ENCODE results near the gene LRRC45. TPM values are rescaled to one million over a fixed set of nuclear protein-coding genes. Genes with fewer than 3 reads are reported as not detected.
A peak's percentile ranks its signal among the peaks of the same experiment; 100 is the strongest.

Gene LRRC45
- total and polyA plus RNA-seq, 8 donors = 8.3 to 171 (median 21.0) TPM

GRCh38 chr17:82001571-82002056 lies 21.5 kb upstream of the LRRC45 start:
- Histone ChIP-seq H3K4me3 (no peak overlapping the region), H3K27me3 (no peaks in the 10 kb centered on the region), H3K4me1 (peaks cover 7 to 38% (median 27%) of the 10 kb centered on the region in 4 donors), H3K9me3 (no peaks in the 10 kb centered on the region), H3K36me3 (peaks cover 0 to 16% (median 6%) of the 10 kb centered on the region in 4 donors), H3K27ac (no peak overlapping the region)
- 81 to 89% (median 83%) methylated on average over 15 to 17 of the region's 17 CpGs for WGBS, 5 donors
- intact Hi-C loops (cut with DNase I; ENCODE audit: low total_unique reads) = no loop called here
- no peak for TF ChIP-seq POLR2A (IDR thresholded peaks at IDR 0.05)
- no peak for TF ChIP-seq CTCF (IDR thresholded peaks at IDR 0.05)
- no peak for TF ChIP-seq POLR2AphosphoS5 (IDR thresholded peaks at IDR 0.05)
- no peak for TF ChIP-seq EP300 (IDR thresholded peaks at IDR 0.05)
- DNase-seq = no peak

- peak overlapping the region in 1 of 5 donors; percentile 28 for H3K27ac ChIP-seq
- no peak for TF ChIP-seq CTCF (IDR thresholded peaks at IDR 0.05)
- TF ChIP-seq POLR2AphosphoS5 (IDR thresholded peaks at IDR 0.05) = peak in 1 of 3 donors; percentile 6
- 71 to 90% (median 77%) methylated on average over 34 to 53 of the region's 53 CpGs for WGBS, 5 donors
Measured at GRCh38 chr17:82003411-82004381, 19.4 kb upstream of the LRRC45 start.

GRCh38 chr17:82004517-82005455 lies 18.3 kb upstream of the LRRC45 start:
- H3K4me3 ChIP-seq = no peak overlapping the region
- no peak for DNase-seq
- H3K36me3 ChIP-seq = peaks cover 0 to 9% (median 7%) of the 10 kb centered on the region in 4 donors
- intact Hi-C loops (cut with DNase I; ENCODE audit: low total_unique reads) = no loop called here
- H3K27me3 ChIP-seq = no peaks in the 10 kb centered on the region
- H3K4me1 ChIP-seq = peaks cover 7 to 41% (median 26%) of the 10 kb centered on the region in 4 donors
- no peak for TF ChIP-seq POLR2AphosphoS5 (IDR thresholded peaks at IDR 0.05)
- TF ChIP-seq EP300 (IDR thresholded peaks at IDR 0.05) = no peak
- TF ChIP-seq POLR2A (IDR thresholded peaks at IDR 0.05) = no peak
- TF ChIP-seq CTCF (IDR thresholded peaks at IDR 0.05) = no peak
- WGBS, 5 donors = 86 to 94% (median 92%) methylated on average over 10 to 41 of the region's 41 CpGs
- H3K27ac ChIP-seq = no peak overlapping the region
- H3K9me3 ChIP-seq = no peaks in the 10 kb centered on the region

More at GRCh38 chr17:82003411-82004381, 19.4 kb upstream of the LRRC45 start:
- peaks cover 0 to 5% (median 0%) of the 10 kb centered on the region in 4 donors for H3K36me3 ChIP-seq
- no peaks in the 10 kb centered on the region for H3K27me3 ChIP-seq
- no peak overlapping the region for H3K4me3 ChIP-seq
- no peaks in the 10 kb centered on the region for H3K9me3 ChIP-seq
- H3K4me1 ChIP-seq = peaks cover 7 to 41% (median 28%) of the 10 kb centered on the region in 4 donors
- intact Hi-C loops (cut with DNase I; ENCODE audit: low total_unique reads) = no loop called here
- peak in 1 of 2 donors; percentile 59 for DNase-seq

All from stomach (tissue), 9 donors.